K562 (cell line): ENCODE data around the gene DNAJC13.

Source experiments
- COPS2 ChIP-seq: fragments of 450-650 bp; conservative IDR thresholded peaks from 2 replicates; pipeline ENCODE4 v1.6.1; 2016; ENCODE audit warnings: mild to moderate bottlenecking, moderate library complexity
- CREM ChIP-seq: IDR thresholded peaks from 2 replicates; pipeline ENCODE4 v1.6.1; 2014; ENCODE audit warnings: antibody characterized with exemption, low read depth
- CTCF ChIP-seq, 3 experiments: IDR thresholded peaks in 2 of 3; conservative IDR thresholded peaks in 1 of 3; 2 replicates each; pipeline ENCODE4 v1.5.1; 2011 to 2012; ENCODE audit warnings: low read length in 3 of 3, mild to moderate bottlenecking in 3 of 3, control low read depth in 2 of 3, improper control_type of control experiment in 1 of 3, inconsistent platforms in 1 of 3, low read depth in 1 of 3, mixed read lengths in 1 of 3, moderate library complexity in 1 of 3; ENCODE audit not compliant: insufficient read depth in 2 of 3
- HMGXB4 ChIP-seq: sonication (generic); formaldehyde crosslinking; IDR thresholded peaks from 2 replicates; pipeline ENCODE4 v1.8.1; 2023; ENCODE audit warnings: mild to moderate bottlenecking, missing genetic modification reagents
- KDM4B ChIP-seq, 2 experiments: fragments of 450-650 bp in 1 of 2; sonication (generic) in 1 of 2; IDR thresholded peaks; 2 replicates each; pipeline ENCODE4 v1.6.1; 2016 to 2017; ENCODE audit warnings: borderline replicate concordance in 2 of 2, antibody characterized with exemption in 1 of 2, low read depth in 1 of 2, mild to moderate bottlenecking in 1 of 2
- NCOR1 ChIP-seq: fragments of 450-650 bp; IDR thresholded peaks from 2 replicates; pipeline ENCODE4 v1.6.1; 2016; ENCODE audit warnings: mild to moderate bottlenecking, moderate library complexity
- PCBP1 ChIP-seq: fragments of 200-400 bp; formaldehyde crosslinking; IDR thresholded peaks from 2 replicates; pipeline ENCODE4 v1.6.1; 2018; ENCODE audit warnings: mild to moderate bottlenecking, low read depth, low read length; ENCODE audit not compliant: poor library complexity, severe bottlenecking
- PCBP2 ChIP-seq: fragments of 200-400 bp; formaldehyde crosslinking; IDR thresholded peaks from 2 replicates; pipeline ENCODE4 v1.6.1; 2018; ENCODE audit warnings: low read length, low read depth, mild to moderate bottlenecking, moderate library complexity; ENCODE audit not compliant: poor library complexity, severe bottlenecking
- PRMT5 ChIP-seq: sonication (generic); formaldehyde crosslinking; IDR thresholded peaks from 2 replicates; pipeline ENCODE4 v1.5.0; 2020; ENCODE audit warnings: missing genetic modification reagents
- ZKSCAN1 ChIP-seq: fragments of 150-350 bp; IDR thresholded peaks from 2 replicates; pipeline ENCODE4 v1.6.1; 2016; ENCODE audit warnings: low read depth, low read length
- TF ChIP-seq, protein P1 (sequence below), 2 experiments: IDR thresholded peaks; 2 replicates each; pipeline ENCODE4 v1.6.1; 2011; ENCODE audit warnings: borderline replicate concordance in 1 of 2, control low read depth in 1 of 2, low read depth in 1 of 2, low read length in 1 of 2, mild to moderate bottlenecking in 1 of 2, mixed read lengths in 1 of 2, moderate library complexity in 1 of 2; ENCODE audit not compliant: insufficient read depth in 1 of 2, insufficient read length in 1 of 2, poor library complexity in 1 of 2, severe bottlenecking in 1 of 2; ENCODE audit errors: extremely low read depth in 1 of 2

DNA sequence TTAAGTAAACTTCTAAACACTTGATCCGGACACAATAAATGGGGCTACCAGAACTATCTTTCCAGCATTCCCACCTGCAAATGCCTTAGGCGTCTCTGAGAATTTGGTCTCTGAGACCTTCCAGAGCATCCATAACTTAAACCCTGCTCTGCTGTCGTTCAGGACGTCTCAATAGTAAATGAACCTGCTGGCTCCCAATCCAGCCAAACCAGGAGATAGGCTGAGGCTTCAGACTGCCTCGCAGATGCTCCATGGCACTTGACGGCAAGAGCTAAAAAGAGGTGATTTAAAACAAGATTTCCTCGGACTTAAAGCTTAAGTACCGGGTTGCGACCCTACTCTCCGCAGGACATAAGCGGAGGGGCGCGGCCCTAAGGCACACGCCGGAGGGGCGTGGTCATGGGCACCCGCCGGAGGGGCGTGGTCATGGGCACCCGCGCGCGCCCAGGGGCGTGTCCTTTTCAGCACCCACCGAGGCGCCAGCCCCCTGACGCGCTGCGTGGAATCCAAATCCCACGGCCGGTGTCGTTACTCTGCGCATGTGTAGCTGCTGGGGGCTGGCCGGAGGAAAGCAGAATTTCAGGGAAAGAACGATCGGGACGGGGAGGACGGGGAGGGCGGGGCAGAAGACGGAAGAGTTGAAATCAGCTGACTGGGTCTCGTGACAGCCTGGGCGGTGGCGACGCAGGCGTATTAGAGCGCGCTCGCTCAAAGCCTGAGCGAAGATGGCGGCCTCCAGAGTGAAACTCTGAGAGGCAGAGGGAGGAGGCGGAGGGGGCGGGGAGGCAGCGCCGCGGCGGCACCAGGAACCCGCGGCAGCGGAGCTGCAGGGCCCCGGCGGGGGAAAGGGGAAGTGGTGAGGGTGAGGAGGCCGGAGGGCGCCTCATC, at the start of gene DNAJC13:
- no peak for TF ChIP-seq KDM4B (IDR thresholded peaks at IDR 0.05; ENCODE audit: borderline replicate concordance in 2 of 2, low read depth in 1 of 2)
- 0 out of 2 replicates have a peak, but pooled peaks have one; percentile 4 for TF ChIP-seq CREM
- TF ChIP-seq COPS2, result no peak
- no peak for TF ChIP-seq ZKSCAN1
- no peak for TF ChIP-seq PCBP1
- no peak for TF ChIP-seq PRMT5 (CRISPR knock-in tag)
- TF ChIP-seq CTCF (IDR thresholded peaks at IDR 0.05 in 2 of 3, conservative IDR thresholded peaks at IDR 0.05 in 1 of 3; ENCODE audit: insufficient read depth in 2 of 3, low read depth in 1 of 3, low read length in 3 of 3), result no peak
- TF ChIP-seq, protein P1, sequence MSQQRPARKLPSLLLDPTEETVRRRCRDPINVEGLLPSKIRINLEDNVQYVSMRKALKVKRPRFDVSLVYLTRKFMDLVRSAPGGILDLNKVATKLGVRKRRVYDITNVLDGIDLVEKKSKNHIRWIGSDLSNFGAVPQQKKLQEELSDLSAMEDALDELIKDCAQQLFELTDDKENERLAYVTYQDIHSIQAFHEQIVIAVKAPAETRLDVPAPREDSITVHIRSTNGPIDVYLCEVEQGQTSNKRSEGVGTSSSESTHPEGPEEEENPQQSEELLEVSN (IDR thresholded peaks at IDR 0.05; ENCODE audit: borderline replicate concordance in 1 of 2, extremely low read depth in 1 of 2, insufficient read depth in 1 of 2, insufficient read length in 1 of 2, low read depth in 1 of 2, low read length in 1 of 2, poor library complexity in 1 of 2, severe bottlenecking in 1 of 2), result no peak
- TF ChIP-seq NCOR1, result no peak
- TF ChIP-seq HMGXB4 (CRISPR knock-in tag), result no peak
- no peak for TF ChIP-seq PCBP2
